PC-9 (cell line): ENCODE results near the gene SCCPDH.

Experiments used
- CTCF ChIP-seq: fragments of 200-600 bp; sonication (generic); conservative IDR thresholded peaks from 2 replicates; pipeline ENCODE4 v1.6.1; 2017; ENCODE audit warnings: mixed run types, antibody characterized with exemption, mild to moderate bottlenecking, moderate library complexity
- EZH2 ChIP-seq: fragments of 200-600 bp; sonication (generic); IDR thresholded peaks from 2 replicates; pipeline ENCODE4 v1.8.0; 2017; ENCODE audit warnings: antibody characterized with exemption, low read depth

GRCh38 chr1:246815693-246816270 is 91.6 kb downstream of the SCCPDH start:
- TF ChIP-seq CTCF (no peak), EZH2 (no peak)
